Measurements from ENCODE around the gene GPR158.

DNA sequence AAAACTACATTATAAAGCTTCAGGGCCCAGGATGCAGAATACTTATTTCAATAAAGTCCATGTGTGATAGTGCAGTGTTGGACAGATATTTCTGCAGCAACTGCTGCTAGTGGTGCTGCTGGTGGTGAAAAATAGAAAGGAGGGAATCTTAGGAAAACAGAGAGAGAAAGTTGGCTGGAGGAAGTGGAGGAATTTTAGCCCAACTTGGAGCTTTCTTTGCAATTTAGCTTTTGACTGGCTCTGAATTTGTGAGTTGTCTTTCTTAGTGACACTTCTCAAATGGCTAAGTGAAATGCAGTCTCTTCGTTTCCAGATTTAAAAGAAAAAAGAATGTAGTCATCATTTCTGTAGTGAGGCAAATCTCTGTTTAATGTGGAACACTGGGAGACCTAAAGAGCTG, 45.4 kb downstream of the GPR158 start:
- TF ChIP-seq CTCF (conservative IDR thresholded peaks at IDR 0.05; ENCODE audit: low read length) = no peak
- TF ChIP-seq EZH2phosphoT487 (IDR thresholded peaks at IDR 0.05; ENCODE audit: borderline replicate concordance) = no peak
